Measurements from ENCODE around the gene NFKBIB. TPM values are rescaled to one million over a fixed set of nuclear protein-coding genes. Genes with fewer than 3 reads are reported as not detected.

The NFKBIB gene
- total RNA-seq, 6 experiments from 2014 or later = 13.2 to 27.9 (median 16.5) TPM

GRCh38 chr19:38920602-38921419, 21.0 kb downstream of the NFKBIB start:
- TF ChIP-seq POLR2A (IDR thresholded peaks at IDR 0.05) = no peak
- TF ChIP-seq CTCF (IDR thresholded peaks at IDR 0.05) = no peak
- no peaks in the 10 kb centered on the region for H3K4me1 ChIP-seq
- no peak overlapping the region for H3K4me3 ChIP-seq
- H3K36me3 ChIP-seq = peaks cover 0 to 17% (median 6%) of the 10 kb centered on the region in 4 donors
- DNase-seq = peak in 2 of 3 donors; percentile 10 to 47
- no peaks in the 10 kb centered on the region for H3K9me3 ChIP-seq
- no peak overlapping the region for H3K27ac ChIP-seq
- no peaks in the 10 kb centered on the region for H3K27me3 ChIP-seq
- intact Hi-C loops (cut with DNase I) = no loop called here
- WGBS (ENCODE audit: insufficient coverage, low coverage, low lambda C conversion rate, missing lambda C conversion rate) = 61% methylated on average over 5 of the region's 14 CpGs
- ATAC-seq = no peak

GRCh38 chr19:38921420-38922274, 21.9 kb downstream of the NFKBIB start:
- no peak overlapping the region for H3K27ac ChIP-seq
- ATAC-seq (no peak), DNase-seq (peak in 2 of 3 donors; percentile 9 to 37)
- H3K9me3 ChIP-seq = no peaks in the 10 kb centered on the region
- no peaks in the 10 kb centered on the region for H3K4me1 ChIP-seq
- no peaks in the 10 kb centered on the region for H3K27me3 ChIP-seq
- H3K36me3 ChIP-seq = peaks cover 0 to 17% (median 6%) of the 10 kb centered on the region in 4 donors
- 94% methylated on average over 5 of the region's 20 CpGs for WGBS (ENCODE audit: insufficient coverage, low coverage, low lambda C conversion rate, missing lambda C conversion rate)
- no peak for TF ChIP-seq CTCF (IDR thresholded peaks at IDR 0.05)
- intact Hi-C loops (cut with DNase I) = no loop called here
- no peak overlapping the region for H3K4me3 ChIP-seq

GRCh38 chr19:38922482-38922881, 22.7 kb downstream of the NFKBIB start:
- Histone ChIP-seq H3K27ac (no peak overlapping the region), H3K36me3 (peaks cover 0 to 17% (median 6%) of the 10 kb centered on the region in 4 donors), H3K9me3 (no peaks in the 10 kb centered on the region), H3K4me1 (no peaks in the 10 kb centered on the region), H3K27me3 (no peaks in the 10 kb centered on the region), H3K4me3 (no peak overlapping the region)
- intact Hi-C loops (cut with DNase I) = no loop called here
- DNase-seq = no peak
- no CpG with 5 or more reads among the region's 5 CpGs for WGBS (ENCODE audit: insufficient coverage, low coverage, low lambda C conversion rate, missing lambda C conversion rate)
- no peak for ATAC-seq
- TF ChIP-seq CTCF (IDR thresholded peaks at IDR 0.05) = no peak
- TF ChIP-seq POLR2A (IDR thresholded peaks at IDR 0.05) = no peak

- intact Hi-C loops (cut with DNase I) = no loop called here
- TF ChIP-seq POLR2A (IDR thresholded peaks at IDR 0.05) (no peak), CTCF (IDR thresholded peaks at IDR 0.05) (no peak)
- H3K4me1 ChIP-seq = peaks cover 0 to under 1% (median 0%) of the 10 kb centered on the region in 4 donors
- H3K36me3 ChIP-seq = peaks cover 0 to 17% (median 6%) of the 10 kb centered on the region in 4 donors
- H3K4me3 ChIP-seq = no peak overlapping the region
- WGBS (ENCODE audit: insufficient coverage, low coverage, low lambda C conversion rate, missing lambda C conversion rate) = 83% methylated on average over 5 of the region's 7 CpGs
- ATAC-seq = peak in 1 of 4 donors; percentile 27
- no peak overlapping the region for H3K27ac ChIP-seq
- H3K27me3 ChIP-seq = no peaks in the 10 kb centered on the region
- H3K9me3 ChIP-seq = no peaks in the 10 kb centered on the region
- DNase-seq = peak in 2 of 3 donors; percentile 9 to 24
Measured at GRCh38 chr19:38924388-38924787, 24.6 kb downstream of the NFKBIB start.

Data from right lobe of liver (tissue), 6 donors.